ENCODE measurements around the gene ATP6V0C. TPM values are rescaled to one million over a fixed set of nuclear protein-coding genes. Genes with fewer than 3 reads are reported as not detected.

Gene ATP6V0C
- total and polyA plus RNA-seq, 2 of the 13 experiments (the other 11 are each of a cell fraction or from before 2014, with no cell fraction given): 10.4 to 20.1 TPM

DNA sequence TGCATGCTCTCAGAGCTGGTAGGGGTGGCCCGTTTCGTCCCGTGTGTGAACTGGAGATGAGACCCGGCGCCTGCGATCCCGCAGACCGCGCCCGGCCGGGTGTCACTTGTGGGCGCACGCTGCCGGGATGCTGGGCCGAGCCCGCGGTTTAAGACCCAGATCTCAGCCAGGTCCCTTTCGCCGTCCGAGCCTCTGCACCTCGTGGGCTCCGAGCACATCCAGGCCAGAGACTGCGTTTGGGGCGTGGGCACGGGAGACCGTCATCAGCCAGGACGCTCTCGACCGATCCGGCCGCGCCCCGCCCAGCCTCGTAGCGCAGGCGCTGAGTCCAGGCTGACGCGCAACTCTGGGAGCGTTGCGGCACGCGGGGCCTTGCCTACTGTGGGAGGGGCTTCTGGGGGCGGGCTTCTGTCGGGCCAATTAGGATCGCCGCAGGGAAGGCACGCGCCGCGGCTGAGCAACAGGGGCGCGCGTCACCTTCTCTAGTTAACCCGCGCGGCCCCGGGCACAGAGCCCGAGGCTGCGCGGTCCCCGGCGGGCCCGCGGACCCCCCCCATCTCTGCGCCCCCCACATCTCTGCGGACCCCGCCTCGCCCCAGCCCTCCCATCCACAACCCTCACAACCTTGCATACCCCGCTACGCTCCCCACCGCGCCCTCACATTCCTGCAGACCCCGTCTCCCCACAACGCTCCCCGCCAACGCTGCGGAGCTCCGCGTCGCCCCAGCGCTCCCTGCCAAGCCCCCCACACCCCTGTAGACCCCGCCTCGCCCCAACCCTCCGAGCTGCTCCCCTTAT lies 18.1 kb downstream of the ATP6V0C start (continued):
- no peak for TF ChIP-seq ZFP36L2 (CRISPR knock-in tag; IDR thresholded peaks at IDR 0.05)
- 0 out of 2 replicates have a peak, but pooled peaks have one; percentile 11 for TF ChIP-seq ZNF317 (CRISPR knock-in tag; IDR thresholded peaks at IDR 0.05)
- TF ChIP-seq FOXO4 (CRISPR knock-in tag; conservative IDR thresholded peaks at IDR 0.05): no peak
- peak; percentile 81 for TF ChIP-seq HIVEP1 (CRISPR knock-in tag; IDR thresholded peaks at IDR 0.05)
- TF ChIP-seq KLF6 (CRISPR knock-in tag; IDR thresholded peaks at IDR 0.05): 0 out of 2 replicates have a peak, but pooled peaks have one; percentile 43
- no peak for TF ChIP-seq TCF7 (IDR thresholded peaks at IDR 0.05; ENCODE audit: low read depth)
- TF ChIP-seq ZNF510 (CRISPR knock-in tag; IDR thresholded peaks at IDR 0.05; ENCODE audit: low read depth): peak; percentile 81; the same call in 1 of the 2 replicates
- TF ChIP-seq ARHGAP35 (CRISPR knock-in tag; IDR thresholded peaks at IDR 0.05; ENCODE audit: borderline replicate concordance): no peak
- TF ChIP-seq TEAD2 (CRISPR knock-in tag; IDR thresholded peaks at IDR 0.05): no peak
- TF ChIP-seq ZSCAN25 (CRISPR knock-in tag; IDR thresholded peaks at IDR 0.05): peak; percentile 85
- TF ChIP-seq HNF4A (CRISPR knock-in tag; IDR thresholded peaks at IDR 0.05): peak; percentile 17; the same call in 1 of the 2 replicates
- TF ChIP-seq MAFK (conservative IDR thresholded peaks at IDR 0.05 in 1 of 2, IDR thresholded peaks at IDR 0.05 in 1 of 2; ENCODE audit: low read length in 2 of 2): no peak
- no peak for TF ChIP-seq RAD51 (IDR thresholded peaks at IDR 0.05; ENCODE audit: borderline replicate concordance)
- no peak for TF ChIP-seq NR3C1 (CRISPR knock-in tag; IDR thresholded peaks at IDR 0.05)
- TF ChIP-seq, protein P1, sequence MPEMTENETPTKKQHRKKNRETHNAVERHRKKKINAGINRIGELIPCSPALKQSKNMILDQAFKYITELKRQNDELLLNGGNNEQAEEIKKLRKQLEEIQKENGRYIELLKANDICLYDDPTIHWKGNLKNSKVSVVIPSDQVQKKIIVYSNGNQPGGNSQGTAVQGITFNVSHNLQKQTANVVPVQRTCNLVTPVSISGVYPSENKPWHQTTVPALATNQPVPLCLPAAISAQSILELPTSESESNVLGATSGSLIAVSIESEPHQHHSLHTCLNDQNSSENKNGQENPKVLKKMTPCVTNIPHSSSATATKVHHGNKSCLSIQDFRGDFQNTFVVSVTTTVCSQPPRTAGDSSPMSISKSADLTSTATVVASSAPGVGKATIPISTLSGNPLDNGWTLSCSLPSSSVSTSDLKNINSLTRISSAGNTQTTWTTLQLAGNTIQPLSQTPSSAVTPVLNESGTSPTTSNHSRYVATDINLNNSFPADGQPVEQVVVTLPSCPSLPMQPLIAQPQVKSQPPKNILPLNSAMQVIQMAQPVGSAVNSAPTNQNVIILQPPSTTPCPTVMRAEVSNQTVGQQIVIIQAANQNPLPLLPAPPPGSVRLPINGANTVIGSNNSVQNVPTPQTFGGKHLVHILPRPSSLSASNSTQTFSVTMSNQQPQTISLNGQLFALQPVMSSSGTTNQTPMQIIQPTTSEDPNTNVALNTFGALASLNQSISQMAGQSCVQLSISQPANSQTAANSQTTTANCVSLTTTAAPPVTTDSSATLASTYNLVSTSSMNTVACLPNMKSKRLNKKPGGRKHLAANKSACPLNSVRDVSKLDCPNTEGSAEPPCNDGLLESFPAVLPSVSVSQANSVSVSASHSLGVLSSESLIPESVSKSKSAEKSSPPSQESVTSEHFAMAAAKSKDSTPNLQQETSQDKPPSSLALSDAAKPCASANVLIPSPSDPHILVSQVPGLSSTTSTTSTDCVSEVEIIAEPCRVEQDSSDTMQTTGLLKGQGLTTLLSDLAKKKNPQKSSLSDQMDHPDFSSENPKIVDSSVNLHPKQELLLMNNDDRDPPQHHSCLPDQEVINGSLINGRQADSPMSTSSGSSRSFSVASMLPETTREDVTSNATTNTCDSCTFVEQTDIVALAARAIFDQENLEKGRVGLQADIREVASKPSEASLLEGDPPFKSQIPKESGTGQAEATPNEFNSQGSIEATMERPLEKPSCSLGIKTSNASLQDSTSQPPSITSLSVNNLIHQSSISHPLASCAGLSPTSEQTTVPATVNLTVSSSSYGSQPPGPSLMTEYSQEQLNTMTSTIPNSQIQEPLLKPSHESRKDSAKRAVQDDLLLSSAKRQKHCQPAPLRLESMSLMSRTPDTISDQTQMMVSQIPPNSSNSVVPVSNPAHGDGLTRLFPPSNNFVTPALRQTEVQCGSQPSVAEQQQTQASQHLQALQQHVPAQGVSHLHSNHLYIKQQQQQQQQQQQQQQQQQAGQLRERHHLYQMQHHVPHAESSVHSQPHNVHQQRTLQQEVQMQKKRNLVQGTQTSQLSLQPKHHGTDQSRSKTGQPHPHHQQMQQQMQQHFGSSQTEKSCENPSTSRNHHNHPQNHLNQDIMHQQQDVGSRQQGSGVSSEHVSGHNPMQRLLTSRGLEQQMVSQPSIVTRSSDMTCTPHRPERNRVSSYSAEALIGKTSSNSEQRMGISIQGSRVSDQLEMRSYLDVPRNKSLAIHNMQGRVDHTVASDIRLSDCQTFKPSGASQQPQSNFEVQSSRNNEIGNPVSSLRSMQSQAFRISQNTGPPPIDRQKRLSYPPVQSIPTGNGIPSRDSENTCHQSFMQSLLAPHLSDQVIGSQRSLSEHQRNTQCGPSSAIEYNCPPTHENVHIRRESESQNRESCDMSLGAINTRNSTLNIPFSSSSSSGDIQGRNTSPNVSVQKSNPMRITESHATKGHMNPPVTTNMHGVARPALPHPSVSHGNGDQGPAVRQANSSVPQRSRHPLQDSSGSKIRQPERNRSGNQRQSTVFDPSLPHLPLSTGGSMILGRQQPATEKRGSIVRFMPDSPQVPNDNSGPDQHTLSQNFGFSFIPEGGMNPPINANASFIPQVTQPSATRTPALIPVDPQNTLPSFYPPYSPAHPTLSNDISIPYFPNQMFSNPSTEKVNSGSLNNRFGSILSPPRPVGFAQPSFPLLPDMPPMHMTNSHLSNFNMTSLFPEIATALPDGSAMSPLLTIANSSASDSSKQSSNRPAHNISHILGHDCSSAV (CRISPR knock-in tag; IDR thresholded peaks at IDR 0.05; ENCODE audit: borderline replicate concordance): no peak; the same call in 1 of the 2 replicates
- 0 out of 2 replicates have a peak, but pooled peaks have one; percentile 40 for TF ChIP-seq ZNF124 (CRISPR knock-in tag; IDR thresholded peaks at IDR 0.05)
- TF ChIP-seq RFX1 (IDR thresholded peaks at IDR 0.05): no peak
- peak; percentile 72 for TF ChIP-seq ZNF564 (CRISPR knock-in tag; IDR thresholded peaks at IDR 0.05)
- 0 out of 2 replicates have a peak, but pooled peaks have one; percentile 34 for TF ChIP-seq NFIC (IDR thresholded peaks at IDR 0.05; ENCODE audit: low read length)
- TF ChIP-seq ZNF879 (CRISPR knock-in tag; IDR thresholded peaks at IDR 0.05): 0 out of 2 replicates have a peak, but pooled peaks have one; percentile 35
